Peyer's patch (tissue), 4 donors: Measurements from ENCODE around the gene OAF. TPM values are rescaled to one million over a fixed set of nuclear protein-coding genes. Genes with fewer than 3 reads are reported as not detected.

Experiments
- DNase-seq, 3 donors: peaks; one replicate each; pipeline ENCODE4 v3.0.0-alpha.2; 2017 to 2019
- H3K27ac ChIP-seq, 4 donors: fragments of 200-600 bp; sonication (generic); one replicate each; pipeline ENCODE4 v1.5.1; 2016 to 2019
- H3K27me3 ChIP-seq, 2 donors: fragments of 200-600 bp; sonication (generic); one replicate each; pipeline ENCODE4 v1.5.1; 2019
- H3K36me3 ChIP-seq, 3 donors: fragments of 200-600 bp; sonication (generic); one replicate each; pipeline ENCODE4 v1.5.1; 2016 to 2019
- H3K4me1 ChIP-seq, 4 donors: fragments of 200-600 bp; sonication (generic); one replicate each; pipeline ENCODE4 v1.5.1; 2016 to 2019
- H3K4me3 ChIP-seq, 4 donors: fragments of 200-600 bp; sonication (generic); 1 replicate in 3 of 4; 2 replicates in 1 of 4; pipeline ENCODE4 v1.5.1; 2016 to 2019; ENCODE audit warnings: mild to moderate bottlenecking in 1 of 4
- H3K9me3 ChIP-seq, 4 donors: fragments of 200-600 bp; sonication (generic); one replicate each; pipeline ENCODE4 v1.5.1; 2016 to 2019; ENCODE audit warnings: mild to moderate bottlenecking in 1 of 4
- POLR2A ChIP-seq, 2 donors: fragments of 450-650 bp; IDR thresholded peaks; one replicate each; pipeline ENCODE4 v1.5.1; 2017; ENCODE audit warnings: antibody characterized with exemption in 2 of 2, mild to moderate bottlenecking in 2 of 2, moderate library complexity in 2 of 2
- total RNA-seq, 4 donors: library from RNA; depleted of rRNA; stranded (reverse); fragments of >200 nt; gene quantifications; one replicate each; pipeline ENCODE4 v1.1.0, GENCODE V29; 2016
- TF ChIP-seq, protein P1 (sequence below), 6 experiments: fragments of 450-650 bp in 4 of 6; fragments of 200-600 bp in 2 of 6; sonication (generic) in 1 of 6; IDR thresholded peaks; one replicate each; pipeline ENCODE4 v1.5.1; 2017 to 2019; ENCODE audit warnings: antibody characterized with exemption in 6 of 6, mild to moderate bottlenecking in 3 of 6, moderate library complexity in 1 of 6

The OAF gene
- total RNA-seq, 4 donors from 2014 or later: 66.0 to 344 (median 228) TPM

DNA sequence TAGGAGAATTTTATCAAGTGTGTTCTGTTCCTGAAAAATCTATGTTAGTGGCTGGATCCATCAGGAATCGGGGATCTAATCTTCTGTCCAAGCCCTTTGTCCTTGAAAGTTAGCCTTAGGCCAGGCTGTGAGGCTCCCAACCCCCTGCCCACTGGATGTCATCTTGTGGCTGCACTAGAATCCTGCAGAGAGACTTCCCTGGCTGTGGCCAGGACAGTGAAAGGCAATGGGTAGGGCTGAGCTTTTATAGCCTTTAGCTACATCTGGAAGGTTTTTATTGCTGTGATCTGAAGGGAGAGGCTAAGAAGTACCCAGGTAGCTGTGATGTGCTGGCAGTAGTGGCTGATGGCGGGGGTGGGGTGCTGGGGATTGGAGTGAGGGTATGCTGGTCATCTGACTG, 2.1 kb downstream of the OAF start:
- Histone ChIP-seq H3K9me3 (no peaks in the 10 kb centered on the region), H3K4me1 (peaks cover 4 to 73% (median 8%) of the 10 kb centered on the region in 4 donors), H3K27ac (peak overlapping the region in 3 of 4 donors; percentile 81 to 96 (median 88)), H3K4me3 (peak overlapping the region; percentile 3 to 95 (median 70)), H3K36me3 (peaks cover 0 to 10% (median 0%) of the 10 kb centered on the region in 3 donors), H3K27me3 (no peaks in the 10 kb centered on the region)
- TF ChIP-seq, protein P1, sequence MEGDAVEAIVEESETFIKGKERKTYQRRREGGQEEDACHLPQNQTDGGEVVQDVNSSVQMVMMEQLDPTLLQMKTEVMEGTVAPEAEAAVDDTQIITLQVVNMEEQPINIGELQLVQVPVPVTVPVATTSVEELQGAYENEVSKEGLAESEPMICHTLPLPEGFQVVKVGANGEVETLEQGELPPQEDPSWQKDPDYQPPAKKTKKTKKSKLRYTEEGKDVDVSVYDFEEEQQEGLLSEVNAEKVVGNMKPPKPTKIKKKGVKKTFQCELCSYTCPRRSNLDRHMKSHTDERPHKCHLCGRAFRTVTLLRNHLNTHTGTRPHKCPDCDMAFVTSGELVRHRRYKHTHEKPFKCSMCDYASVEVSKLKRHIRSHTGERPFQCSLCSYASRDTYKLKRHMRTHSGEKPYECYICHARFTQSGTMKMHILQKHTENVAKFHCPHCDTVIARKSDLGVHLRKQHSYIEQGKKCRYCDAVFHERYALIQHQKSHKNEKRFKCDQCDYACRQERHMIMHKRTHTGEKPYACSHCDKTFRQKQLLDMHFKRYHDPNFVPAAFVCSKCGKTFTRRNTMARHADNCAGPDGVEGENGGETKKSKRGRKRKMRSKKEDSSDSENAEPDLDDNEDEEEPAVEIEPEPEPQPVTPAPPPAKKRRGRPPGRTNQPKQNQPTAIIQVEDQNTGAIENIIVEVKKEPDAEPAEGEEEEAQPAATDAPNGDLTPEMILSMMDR (IDR thresholded peaks at IDR 0.05): peak in 1 of 6 experiments; percentile 20
- TF ChIP-seq POLR2A (IDR thresholded peaks at IDR 0.05): peak; percentile 98
- DNase-seq: peak in 2 of 3 donors; percentile 76 to 79

DNA sequence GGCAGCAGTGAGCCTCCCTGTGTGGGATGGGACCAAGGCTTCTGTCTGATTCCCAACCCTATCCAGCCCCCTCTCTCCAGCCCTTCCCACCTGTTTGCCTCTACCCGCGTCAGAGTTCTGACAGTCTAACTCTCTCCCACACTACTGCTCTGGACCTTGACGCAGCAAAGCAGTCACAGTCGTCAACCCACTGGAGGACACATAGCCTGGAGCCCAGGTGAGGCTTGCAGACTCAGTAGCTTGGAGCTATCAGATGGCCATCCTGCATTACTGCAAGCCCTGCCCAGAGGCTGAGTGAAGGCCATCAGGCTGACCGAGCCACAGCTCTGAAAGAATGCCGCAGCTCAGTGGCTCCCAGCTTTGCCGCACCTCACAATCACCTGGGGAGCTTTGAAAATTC, 3.7 kb downstream of the OAF start:
- no peak for TF ChIP-seq POLR2A (IDR thresholded peaks at IDR 0.05)
- TF ChIP-seq, protein P1 (IDR thresholded peaks at IDR 0.05): no peak
- Histone ChIP-seq H3K9me3 (no peaks in the 10 kb centered on the region), H3K27me3 (no peaks in the 10 kb centered on the region), H3K4me1 (peaks cover 7 to 73% (median 8%) of the 10 kb centered on the region in 4 donors), H3K36me3 (peaks cover 0 to 10% (median 0%) of the 10 kb centered on the region in 3 donors), H3K4me3 (no peak overlapping the region), H3K27ac (no peak overlapping the region)
- DNase-seq: no peak

DNA sequence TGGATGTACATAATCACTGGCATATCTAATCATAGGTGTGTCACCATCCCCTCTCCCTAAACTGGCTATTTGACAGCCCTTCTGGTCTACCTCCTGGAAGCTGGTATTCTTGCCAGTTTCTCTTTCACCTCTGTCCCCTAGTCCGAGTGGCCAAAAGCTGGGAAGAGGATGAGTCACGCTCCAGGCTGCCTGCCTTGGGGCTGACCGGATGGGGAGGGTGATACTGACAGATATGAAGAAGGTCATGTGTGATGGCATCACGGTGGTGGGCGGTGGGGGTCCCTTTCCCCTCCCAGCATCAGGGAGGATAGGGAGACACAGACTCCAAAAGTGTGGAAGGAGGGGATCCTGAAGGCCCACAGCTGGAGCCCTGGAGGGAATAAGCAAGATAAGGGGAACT, 4.8 kb downstream of the OAF start:
- peaks cover 0 to 10% (median 0%) of the 10 kb centered on the region in 3 donors for H3K36me3 ChIP-seq
- H3K27me3 ChIP-seq: no peaks in the 10 kb centered on the region
- peak overlapping the region in 2 of 4 donors; percentile 50 to 72 for H3K27ac ChIP-seq
- peak in 1 of 3 donors; percentile 21 for DNase-seq
- no peaks in the 10 kb centered on the region for H3K9me3 ChIP-seq
- H3K4me1 ChIP-seq: peaks cover 0 to 75% (median 5%) of the 10 kb centered on the region in 4 donors
- TF ChIP-seq, protein P1 (IDR thresholded peaks at IDR 0.05): no peak
- TF ChIP-seq POLR2A (IDR thresholded peaks at IDR 0.05): no peak
- no peak overlapping the region for H3K4me3 ChIP-seq

DNA sequence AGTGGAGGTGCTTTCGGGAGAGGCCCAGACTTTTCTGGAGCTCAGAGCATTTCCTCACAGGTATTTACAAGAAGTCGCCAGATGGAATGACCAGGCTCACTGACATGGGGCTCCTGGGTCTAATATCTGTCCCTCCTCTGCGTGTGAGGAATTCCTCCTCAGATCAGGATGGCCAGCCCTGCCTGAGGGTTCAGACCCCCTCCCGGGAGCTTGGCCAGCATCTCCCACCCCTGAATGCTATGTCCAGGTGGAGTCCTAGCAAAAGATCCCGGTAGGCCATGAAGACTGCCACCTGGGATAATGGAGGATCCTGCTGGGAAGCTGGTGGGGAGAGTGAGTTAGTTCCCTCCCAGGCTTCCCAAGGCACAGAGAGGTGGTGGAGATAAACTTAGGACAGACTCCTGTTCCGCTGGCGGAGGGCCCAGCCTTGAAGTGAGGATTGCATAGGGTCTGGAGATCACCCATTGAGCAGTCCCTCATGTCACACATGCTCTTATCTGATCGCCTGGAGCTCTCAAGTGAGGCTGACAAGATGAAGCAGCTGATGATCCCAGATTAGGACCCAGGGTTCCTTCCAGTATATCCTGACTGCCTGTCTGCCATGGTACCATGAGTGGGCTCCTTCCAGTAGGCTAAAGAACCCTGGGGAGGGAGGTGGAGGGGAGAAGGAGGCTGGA, 5.7 kb downstream of the OAF start:
- H3K4me1 ChIP-seq: peaks cover 0 to 84% (median 7%) of the 10 kb centered on the region in 4 donors
- H3K27me3 ChIP-seq: no peaks in the 10 kb centered on the region
- H3K27ac ChIP-seq: peak overlapping the region in 2 of 4 donors; percentile 72 to 74
- H3K4me3 ChIP-seq: no peak overlapping the region
- TF ChIP-seq, protein P1 (IDR thresholded peaks at IDR 0.05): no peak
- TF ChIP-seq POLR2A (IDR thresholded peaks at IDR 0.05): no peak
- peaks cover 0 to 11% (median 0%) of the 10 kb centered on the region in 3 donors for H3K36me3 ChIP-seq
- no peak for DNase-seq
- H3K9me3 ChIP-seq: no peaks in the 10 kb centered on the region

DNA sequence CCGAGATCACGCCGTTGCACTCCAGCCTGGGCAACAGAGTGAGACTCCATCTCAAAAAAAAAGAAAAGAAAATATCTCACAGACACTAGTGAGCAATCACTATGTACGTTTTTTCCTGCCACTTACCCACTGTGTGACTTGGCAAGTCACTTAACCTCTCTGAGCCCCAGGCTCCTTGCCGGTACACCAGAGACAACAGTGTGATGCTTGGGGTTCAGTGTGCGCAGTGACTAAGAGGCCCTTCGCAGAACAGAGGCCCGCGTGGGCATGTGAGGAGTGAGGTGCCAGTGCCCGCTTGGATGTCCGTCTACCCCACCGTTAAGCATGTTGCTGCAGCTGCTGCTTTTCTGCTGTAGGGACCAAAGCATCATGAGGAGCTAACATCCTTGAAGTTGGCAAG, 6.7 kb downstream of the OAF start:
- H3K27ac ChIP-seq: peak overlapping the region in 3 of 4 donors; percentile 47 to 74 (median 72)
- TF ChIP-seq, protein P1 (IDR thresholded peaks at IDR 0.05): no peak
- TF ChIP-seq POLR2A (IDR thresholded peaks at IDR 0.05): no peak
- H3K36me3 ChIP-seq: peaks cover 0 to 18% (median 0%) of the 10 kb centered on the region in 3 donors
- peaks cover 0 to 88% (median 7%) of the 10 kb centered on the region in 4 donors for H3K4me1 ChIP-seq
- H3K4me3 ChIP-seq: no peak overlapping the region
- H3K9me3 ChIP-seq: no peaks in the 10 kb centered on the region
- no peaks in the 10 kb centered on the region for H3K27me3 ChIP-seq
- DNase-seq: no peak
